M059J (cell line): ENCODE results near the gene SLC2A5. TPM values are rescaled to one million over a fixed set of nuclear protein-coding genes. Genes with fewer than 3 reads are reported as not detected.

ENCODE experiments used
- DNase-seq: peaks from one replicate; pipeline ENCODE4 v3.0.0-alpha.2; 2012; ENCODE audit warnings: low read depth
- total RNA-seq: library from RNA; depleted of rRNA; stranded (reverse); fragments of >200 nt; shearing (Covaris generic); gene quantifications from 2 replicates; pipeline ENCODE4 v1.2.3, GENCODE V29; 2014

Gene SLC2A5
- total RNA-seq, 1 experiment from 2014 or later, result 7.1 TPM

DNA sequence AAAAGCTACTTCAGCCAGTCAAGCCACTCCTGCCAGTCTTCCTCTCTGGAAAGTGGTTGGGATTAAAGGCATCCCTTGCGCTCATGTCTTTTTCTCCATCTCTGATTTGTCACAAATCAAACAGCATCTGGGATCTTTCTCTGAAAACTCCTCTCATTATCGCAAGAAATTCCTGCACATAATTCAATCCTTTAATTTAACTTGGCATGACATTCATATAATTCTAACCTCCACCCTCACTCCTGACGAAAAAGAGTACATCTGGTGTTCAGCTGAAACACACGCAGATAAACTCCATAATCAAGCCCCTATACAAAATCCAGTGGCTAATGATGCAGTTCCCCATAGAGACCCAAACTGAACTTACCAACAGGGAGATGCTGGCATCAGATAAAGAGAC is 19.4 kb upstream of the SLC2A5 start:
- DNase-seq, result no peak

DNA sequence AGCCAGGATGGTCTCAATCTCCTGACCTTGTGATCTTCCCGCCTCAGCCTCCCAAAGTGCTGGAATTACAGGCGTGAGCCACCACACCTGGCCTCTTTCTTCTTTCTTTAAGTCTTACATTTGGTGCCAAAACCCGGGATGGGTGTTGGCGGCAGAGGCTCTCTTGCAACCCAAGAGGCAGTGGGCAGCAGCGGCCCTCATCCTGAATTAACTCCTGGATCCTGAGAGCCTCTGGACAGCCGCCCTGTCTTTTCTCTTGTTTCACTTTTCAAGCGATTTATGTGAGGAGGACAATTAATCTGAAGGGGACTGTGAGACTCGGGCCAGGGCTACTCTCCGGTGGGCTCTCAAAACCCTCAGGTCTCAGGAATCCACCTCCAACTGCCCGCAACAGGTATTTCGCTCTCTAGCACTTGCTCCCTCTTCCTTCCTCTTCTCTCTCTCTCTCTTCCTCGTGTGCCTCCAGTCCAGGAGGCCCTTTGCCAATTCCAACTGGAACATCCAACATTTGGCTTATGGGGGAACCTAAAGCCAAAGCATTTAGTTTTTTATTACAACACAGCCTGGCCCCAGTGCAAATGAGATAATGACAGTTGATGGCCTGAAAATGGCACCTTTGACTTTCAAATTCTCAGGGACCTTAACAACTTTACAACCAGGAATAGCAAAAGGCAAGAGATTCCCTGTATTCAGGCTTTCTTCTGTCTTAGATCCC is 18.1 kb upstream of the SLC2A5 start:
- no peak for DNase-seq

DNA sequence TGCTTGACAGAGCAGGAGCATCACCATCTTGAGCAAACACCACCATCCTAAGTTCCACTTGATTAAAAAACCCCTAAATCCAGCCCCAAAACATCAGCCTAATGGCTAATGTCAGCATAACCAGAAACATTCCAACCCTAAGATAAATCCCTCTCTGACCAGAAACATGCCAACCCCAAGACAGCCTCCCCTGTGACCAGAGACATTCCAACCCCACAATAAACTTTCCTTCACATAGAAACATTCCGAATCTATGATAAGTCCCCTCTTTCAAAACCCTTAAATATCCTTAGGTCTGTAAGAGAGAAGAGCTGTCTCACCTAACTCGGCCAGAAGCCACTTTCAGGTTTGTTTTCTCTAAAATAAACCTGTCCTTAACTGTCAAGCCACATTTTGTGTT is 17.4 kb upstream of the SLC2A5 start:
- peak; percentile 80 for DNase-seq

DNA sequence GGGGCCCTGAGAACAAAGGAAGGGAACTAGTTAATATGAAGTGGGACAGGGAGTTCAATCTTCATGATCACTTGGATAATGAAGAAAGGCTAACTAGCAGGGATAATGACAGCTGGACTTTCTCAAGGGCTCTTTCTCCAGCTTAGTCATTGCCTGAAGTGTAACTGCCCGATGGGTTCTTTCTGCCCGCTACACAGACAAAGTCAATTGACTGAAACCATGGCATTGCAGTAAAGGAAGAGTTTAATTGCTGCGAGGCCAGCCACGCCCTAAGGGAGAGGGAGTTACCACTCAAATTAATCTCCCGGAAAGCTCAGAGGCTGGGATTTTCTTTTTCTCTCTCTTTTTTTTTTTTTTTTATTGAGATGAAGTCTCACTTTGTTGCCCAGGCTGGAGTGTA is 16.6 kb upstream of the SLC2A5 start:
- DNase-seq, result peak; percentile 83

DNA sequence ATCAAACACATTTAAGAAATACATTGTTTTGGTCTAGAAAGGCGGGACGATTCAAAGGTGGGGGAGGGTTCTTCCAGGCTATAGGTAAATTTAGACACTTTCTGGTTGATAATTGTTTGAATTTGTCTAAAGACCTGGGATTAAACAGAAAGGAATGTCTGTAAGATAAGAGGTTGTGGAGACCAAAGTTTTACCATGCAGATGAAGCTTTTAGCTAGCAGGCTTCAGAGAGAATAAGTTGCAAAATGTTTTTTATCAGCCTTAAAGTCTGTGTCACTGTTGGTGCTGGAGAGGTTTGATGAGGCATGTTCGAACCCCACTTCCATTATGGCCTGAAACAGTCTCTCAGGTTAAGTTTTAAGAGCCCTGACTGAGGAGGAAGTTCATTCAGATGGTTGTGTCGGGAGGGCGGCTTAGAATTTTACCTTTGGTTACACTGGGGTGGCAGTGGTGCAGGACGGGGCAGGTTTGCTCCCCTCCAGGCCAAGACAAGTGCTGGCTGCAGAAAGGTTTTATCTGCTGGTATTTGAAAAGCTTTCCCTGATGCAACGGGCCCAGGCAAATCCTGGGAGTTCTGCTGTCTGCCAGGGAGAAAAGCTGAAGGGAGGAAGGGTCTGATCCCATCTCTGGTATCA is 16.0 kb upstream of the SLC2A5 start:
- no peak for DNase-seq

DNA sequence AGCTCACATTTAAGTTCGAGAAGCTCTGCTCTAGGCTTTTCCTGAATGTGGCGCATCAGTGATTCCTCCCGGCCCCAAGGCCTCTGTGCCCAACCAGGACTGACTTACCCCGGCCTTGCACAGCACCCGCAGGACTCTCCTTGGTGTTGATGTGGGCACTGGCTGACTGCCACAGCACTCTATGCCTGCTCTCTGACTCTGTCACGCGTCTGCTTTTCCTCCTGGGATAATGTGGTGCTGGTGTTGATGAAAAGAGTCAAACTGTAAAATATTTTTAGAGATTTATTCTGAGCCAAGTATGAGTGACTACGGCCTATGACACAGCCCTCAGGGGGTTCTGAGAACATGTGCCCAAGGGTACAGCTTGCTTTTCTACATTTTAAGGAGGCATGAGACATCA is 15.5 kb upstream of the SLC2A5 start:
- DNase-seq, result peak; percentile 97

DNA sequence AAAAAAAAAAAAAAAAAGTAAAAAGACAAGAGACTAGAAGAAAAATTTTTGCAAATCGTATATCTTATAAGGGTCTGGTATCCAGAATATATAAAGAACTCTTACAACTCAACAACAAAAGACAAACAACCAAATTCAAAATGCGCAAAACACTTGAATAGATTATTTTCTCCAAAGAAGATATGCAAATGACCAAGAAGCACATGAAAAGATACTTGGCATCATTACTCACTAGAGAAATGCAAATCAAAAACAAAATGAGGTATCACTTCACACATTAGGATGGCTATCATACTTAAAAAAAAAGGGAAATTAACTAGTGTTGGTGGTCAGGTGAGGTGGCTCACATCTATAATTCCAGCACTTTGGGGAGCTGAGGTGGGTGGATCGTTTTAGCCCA is 12.0 kb upstream of the SLC2A5 start:
- no peak for DNase-seq

DNA sequence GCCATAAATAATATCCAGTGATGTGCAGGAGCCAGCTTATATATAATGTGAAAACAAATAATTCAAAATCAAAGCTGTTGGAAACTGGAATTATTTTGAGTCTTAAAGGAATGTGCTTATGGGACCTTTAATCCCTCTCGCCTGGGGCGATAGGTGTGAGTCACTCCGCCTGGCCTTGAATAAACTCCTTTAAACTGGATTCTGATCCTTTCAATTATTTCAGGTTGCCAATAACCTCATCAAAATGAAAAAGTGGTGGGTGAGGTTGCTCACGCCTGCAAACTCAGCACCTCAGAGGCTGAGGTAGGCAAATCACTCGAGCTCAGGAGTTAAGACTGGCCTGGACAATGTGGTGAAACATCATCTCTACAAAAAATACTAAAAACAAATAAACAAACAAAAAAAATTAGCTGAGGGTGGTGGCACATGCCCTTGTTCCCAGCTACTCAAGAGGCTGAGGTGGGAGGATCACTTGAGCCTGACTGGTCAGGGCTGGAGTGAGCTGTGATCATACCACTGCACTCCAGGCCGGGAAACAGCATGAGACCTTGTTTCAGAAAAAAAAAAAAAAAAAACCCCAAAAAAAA is 11.4 kb upstream of the SLC2A5 start:
- peak; percentile 96 for DNase-seq

DNA sequence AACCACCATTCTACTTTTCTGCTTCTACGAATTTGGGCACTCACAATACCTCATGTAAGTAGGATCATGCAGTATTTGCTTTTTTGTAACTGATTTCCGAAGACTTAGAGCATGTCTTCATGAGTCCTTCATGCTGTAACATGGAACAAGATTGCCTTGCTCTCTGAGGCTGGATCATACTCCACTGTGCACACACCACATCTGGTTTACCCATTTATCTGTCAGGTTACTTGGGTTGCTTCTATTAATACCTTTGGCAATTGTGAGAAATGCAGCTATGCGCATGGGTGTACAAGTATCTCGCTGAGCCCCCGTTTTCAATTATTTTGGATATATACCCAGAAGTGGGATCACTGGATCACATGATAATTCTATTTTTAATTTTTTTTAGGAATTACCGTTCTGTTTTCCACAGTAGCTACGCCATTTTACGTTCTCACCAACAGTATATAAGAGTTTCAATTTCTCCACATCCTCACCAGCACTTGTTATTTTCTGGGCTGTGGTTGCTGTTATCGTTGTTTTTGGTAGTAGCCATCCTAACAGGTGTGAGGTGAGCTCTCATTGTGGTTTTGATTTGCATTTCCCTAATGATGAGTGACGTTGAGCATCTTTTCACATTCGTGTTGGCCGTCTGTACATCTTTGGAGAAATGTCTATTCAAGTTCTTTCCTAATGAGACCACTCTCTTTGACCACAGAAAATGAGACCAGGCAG is 10.7 kb upstream of the SLC2A5 start:
- DNase-seq, result no peak

DNA sequence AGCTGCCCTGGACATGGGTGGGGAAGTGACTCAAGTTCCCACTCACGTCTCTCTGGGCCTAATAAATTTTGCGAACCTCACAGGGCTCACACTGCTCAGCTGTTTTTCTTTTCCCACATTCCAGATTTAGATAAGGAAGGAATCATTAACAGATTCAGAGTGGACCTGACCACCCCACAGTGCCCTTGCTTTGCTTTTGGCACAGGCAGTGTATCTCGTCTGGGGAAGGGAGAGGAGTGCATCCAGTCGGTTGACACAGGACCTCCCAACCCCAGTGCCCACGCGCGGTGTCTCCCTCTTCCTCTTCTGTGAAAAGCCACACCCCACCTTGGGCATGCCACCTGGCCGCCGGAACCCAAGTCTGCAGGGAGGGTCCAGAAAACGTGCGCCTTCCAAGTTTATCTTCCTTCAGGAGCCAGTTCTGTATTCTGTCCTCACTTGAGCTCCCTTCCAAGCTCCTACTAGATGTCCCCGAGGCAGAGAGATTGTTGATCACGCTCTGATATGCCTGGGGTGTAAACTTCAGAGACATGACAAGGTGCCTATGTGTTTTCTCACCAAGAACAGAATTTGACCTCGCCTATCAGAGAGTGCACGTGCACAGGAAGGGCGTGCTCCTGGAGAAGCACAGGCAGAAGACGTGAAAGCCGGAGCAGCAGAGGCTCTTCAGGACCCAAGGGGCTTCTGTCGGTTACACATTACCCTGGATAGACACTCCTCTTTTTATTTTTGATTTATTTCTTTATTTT is 9.5 kb upstream of the SLC2A5 start:
- DNase-seq, result peak; percentile 59

DNA sequence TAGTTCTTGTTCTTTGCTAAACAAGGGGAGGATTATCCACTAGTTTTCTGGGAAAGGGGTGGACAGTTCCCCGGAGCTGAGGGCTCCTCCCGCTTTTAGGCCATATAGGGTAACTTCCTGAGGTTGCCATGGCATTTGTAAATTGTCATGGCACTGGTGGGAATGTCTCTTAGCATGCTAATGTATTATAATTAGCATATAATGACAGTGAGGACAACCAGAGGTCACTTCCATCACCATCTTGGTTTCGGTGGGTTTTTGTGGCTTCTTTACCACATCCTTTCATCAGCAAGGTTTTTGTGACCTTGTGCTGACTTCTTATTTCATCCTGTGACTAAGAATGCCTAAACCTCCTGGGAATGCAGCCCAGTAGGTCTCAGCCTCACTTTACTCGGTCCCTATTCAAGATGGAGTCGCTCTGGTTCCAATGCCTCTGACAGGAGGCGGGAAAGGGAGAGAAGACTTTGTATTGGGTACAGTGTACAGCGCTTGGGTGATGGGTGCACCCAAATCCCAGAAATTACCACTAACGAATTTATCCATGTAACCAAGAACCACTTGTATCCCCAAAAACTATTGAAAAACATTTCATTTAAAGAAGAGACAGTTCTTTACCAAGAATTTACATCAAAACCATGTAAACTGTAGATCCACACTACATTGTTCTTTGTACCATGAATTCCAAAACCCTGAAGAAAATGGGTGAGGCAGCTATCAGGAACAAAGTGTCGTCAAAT is 8.7 kb upstream of the SLC2A5 start:
- DNase-seq, result peak; percentile 99

DNA sequence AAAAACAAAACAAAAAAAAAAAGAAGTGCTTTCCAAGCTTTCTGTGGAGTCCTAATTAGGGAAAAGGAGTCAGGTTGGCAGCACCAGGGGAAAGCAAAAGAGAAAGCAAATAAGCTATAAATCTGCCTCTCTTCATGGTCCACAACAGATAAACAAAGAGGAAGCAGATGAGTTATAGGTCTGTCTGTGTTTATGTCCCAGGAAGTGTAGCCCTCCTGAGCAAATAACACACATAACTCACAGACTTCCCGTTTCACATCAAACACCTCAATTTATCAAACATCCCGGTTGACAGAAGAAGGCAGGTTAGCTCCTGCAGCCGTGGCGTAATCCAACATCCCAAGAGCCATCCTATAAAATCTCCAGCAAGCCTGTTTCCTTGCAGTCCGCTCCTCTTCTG is 5.6 kb upstream of the SLC2A5 start:
- peak; percentile 70 for DNase-seq

DNA sequence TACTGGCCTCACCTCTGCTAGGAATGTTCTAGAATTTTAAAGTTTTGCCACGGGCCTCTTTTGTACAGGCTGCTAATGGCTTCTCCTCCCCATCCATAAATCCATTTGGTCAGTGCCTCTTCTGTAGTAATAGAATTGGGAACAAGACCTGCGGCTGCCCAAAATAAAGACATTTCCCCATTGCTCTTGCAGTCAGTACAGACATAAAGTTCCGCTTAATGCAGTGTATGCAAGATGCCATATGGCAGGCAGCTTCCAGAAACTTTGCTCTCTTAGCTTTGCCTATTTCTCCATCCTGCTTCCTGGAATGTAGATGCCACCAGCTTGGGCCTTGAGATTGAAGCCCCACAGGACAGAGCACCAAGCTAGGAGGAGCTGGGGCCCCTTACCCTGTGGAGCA is 3.7 kb upstream of the SLC2A5 start:
- no peak for DNase-seq

DNA sequence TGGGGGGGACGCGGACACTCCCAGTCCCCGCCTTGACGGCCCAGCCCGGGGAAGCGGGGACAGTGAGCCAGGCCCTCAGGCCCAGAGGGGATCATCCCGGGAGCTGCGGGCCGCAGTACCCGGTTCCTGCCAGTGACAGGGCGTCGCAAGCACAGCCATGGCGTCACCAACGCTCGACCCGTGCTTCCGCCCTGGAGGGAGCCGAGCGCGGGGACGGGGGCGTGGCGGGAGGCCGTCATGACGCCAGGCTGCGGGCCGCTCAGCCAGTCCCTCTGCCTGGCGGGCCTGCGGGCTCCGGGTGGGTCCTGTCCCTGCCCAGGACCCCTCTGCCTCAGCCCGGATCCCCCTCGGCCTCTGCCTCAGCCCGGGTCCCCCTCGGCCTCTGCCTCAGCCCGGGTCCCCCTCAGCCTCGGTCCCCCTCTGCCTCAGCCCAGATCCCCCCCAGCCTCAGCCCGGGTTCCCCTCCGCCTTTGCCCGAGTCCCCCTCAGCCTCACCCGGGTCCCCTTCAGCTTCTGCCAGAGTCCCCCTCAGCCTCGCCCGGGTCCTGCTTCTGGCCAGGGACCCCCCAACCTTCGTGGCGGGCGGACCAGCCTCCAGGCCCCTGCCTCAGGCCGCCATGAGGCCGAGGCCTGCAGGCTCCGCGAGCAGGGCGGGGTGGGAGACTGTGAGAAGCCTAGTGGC is 2.3 kb upstream of the SLC2A5 start:
- DNase-seq, result no peak

DNA sequence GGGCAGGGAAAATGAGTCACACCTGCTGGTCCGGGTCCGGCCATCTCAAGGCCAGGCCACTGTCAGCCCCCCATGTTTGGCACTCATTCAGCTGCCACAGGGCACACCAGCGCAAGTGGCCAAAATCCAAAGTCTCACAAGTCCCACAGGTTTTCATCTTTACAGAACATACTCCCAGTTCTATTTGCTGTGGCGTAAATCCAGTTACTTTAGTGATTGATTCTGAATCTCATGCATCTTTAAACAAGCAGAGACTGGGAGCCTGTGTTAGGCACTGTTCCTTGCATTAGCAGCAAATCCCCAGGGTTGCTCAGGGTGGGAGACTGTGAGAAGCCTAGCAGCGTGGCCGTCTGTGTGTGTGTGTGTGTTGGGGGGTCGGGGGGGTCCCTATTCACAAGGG is 1.1 kb upstream of the SLC2A5 start:
- DNase-seq, result no peak

DNA sequence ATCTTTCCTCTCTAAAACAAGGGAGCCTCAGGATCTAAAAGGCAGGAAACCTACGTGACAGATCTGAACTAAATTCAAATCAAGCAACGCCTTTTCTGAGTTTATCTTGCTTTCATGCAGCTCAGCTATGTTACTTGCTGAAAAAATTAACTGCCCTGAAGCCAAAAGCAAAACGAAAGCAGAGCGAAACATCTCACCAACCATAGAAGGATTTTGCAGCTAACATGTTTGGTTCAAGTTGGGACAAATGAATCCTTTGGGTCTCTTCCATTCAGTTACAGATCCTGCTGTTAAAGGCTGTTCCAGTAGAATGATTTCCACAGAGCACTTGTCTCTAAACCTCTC is 482 bp downstream of the SLC2A5 start:
- peak; percentile 20 for DNase-seq

DNA sequence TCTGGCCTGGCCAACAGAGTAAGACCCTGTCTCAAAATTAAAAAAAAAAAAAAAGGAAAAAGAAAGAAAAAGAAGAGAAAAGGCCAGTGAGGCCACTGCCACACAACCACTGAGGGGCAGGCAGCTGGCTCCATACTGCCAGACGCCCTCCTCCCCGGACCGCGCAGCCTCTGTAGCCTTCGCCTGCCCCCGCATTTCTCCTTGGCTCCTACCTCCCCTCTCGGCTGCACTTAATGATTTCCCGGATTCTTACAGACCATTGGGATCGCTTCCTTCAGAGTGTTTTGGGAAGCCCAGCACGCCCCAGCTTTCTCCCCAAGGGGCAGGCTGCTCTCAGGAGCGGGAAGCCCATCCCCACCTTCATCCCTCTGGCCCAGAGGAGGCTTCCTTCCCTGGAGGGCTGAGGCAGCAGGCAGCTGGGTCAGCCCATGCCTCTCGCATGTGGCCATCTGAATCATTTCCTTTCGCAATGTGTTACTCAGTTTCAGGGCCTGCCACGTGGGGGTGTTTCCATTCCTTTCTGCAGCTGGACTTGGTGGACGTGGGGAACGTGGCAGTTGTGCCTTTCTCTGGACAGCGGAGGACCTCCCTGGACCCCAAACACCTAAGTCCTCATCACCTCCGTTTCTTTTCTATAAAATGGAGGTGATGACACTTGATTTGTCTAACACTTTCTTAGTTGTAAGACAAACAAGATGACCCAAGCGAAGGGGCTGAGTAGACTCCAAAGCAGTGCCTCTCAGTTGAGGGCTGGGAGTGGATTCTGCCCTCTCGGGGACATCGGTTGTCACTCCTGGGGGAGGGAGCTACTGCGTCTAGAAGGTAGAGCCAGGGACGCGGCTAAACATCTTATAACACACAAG is 2.3 kb downstream of the SLC2A5 start:
- peak; percentile 92 for DNase-seq

DNA sequence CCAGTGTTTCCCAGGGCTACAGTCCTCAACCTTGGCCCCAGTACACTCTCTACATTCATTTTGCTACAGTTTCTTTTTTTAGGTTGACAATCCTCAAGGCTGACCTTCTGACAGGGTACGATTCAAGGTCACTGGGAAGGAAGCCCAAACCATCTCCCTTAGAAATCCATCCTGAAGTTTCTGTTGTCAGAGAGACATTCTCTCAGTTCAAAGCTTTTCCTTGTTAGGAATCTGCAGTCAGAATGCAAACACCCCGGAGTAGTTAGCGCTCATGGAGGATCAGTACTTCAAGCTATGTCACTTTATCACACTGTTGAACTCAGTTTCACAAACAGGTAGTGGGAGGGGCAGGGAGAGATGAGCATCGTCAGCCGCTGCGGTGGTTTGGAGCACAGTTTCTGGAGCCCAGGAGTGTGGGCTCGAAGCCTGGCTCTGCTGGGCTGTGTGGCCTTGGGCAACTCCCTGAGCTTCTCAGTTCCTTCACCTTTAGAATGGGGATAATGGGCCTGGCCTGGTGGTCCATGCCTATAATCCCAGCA is 4.2 kb downstream of the SLC2A5 start:
- no peak for DNase-seq

DNA sequence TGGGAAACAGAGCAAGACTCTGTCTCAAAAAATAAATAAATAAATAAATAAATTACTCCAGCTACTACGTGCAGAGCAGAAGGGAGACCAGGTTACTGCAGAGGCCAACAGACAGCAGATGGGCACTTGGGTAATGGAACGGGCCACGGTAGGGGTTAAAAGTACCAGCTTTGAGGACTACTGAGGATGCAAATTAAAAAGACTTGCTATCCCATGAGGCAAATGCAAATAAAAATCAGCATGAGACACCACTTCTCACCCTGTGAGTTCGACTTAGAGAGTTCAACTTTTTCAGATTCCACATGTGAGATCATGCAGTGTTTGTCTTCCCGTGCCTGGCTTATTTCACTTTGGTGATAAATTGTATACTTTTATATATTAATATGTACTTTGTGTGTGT is 6.6 kb downstream of the SLC2A5 start:
- DNase-seq, result no peak
